NCI-H345 treated with DMSO at 0.1 percent for 48 hours (cell line): ENCODE data around the gene CHST8.

ENCODE experiments used
- DNase-seq: peaks from one replicate; lab custom pipeline; 2025; ENCODE audit not compliant: unreplicated experiment; lab: John Stamatoyannopoulos, UW

Gene CHST8

GRCh38 chr19:33673258-33673875, 51.6 kb downstream of the CHST8 start:
- DNase-seq = no peak

GRCh38 chr19:33673996-33674625, 52.4 kb downstream of the CHST8 start:
- no peak for DNase-seq

DNA sequence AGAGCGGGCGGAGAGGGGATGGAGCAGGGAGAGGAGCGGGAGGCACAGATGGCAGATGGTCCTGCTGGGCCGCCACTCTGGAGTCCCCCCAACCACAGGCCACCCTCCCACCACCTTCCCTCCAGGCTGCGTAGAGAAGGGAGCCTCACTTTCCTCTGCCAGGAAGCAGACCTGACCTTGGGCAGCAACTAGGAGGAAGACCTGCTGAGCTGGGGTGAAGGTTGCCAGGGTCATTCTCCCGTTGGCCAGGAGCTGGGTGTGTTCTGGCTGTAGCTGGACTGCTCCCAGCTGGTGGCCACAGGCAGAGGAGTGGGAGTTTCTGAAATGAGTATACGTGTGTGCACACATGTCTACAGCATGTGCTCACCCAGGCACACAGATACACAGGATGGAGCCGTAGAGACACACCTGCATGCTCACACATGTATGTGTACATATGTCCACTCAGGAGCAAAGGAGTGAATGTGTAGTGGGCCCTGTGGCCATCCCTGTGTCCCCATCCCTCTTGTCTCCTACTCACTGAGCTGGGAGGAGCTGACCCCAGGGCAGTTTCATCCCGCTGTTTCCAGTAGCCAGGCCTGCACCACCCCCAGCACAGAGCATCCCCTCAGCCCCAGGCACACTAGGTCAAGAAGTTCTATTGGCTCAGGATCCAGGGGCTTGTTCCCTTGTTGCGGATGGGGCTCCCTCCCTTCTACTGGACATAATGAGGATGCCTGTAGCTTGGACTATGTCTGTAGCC, 53.0 kb downstream of the CHST8 start:
- DNase-seq = no peak

GRCh38 chr19:33675501-33676124, 53.9 kb downstream of the CHST8 start:
- no peak for DNase-seq

DNA sequence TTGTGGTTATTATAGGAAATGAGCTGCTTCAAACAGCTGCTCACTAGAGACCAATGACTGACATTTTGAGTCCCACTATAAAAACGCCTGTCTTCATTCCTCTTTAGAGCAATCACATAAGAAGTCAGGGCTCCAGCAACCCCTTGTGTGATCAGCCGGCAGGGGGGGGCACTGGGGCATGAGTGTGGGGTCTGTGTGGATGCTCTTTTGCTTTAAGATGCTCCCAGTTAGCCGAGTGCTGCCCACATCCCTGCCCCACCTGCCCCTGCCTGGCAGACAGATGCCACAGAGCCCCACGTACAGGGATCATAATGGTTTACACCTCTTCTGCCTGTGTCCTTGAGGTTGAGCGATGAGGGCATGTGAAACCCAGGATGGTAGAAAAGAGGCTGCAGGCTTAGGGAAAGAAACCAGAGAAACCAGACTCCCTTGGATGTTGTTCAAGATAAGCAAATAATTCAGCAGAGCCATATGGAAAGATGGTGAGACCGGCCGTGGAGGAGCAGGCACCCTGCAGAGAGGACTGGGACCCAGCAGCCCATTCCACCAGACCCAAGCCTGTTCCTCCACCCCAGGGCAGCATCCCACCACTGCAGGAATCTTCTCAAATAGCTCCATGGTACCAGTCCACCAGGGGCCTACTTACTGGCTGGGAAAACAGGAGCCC, 55.4 kb downstream of the CHST8 start:
- DNase-seq = no peak

DNA sequence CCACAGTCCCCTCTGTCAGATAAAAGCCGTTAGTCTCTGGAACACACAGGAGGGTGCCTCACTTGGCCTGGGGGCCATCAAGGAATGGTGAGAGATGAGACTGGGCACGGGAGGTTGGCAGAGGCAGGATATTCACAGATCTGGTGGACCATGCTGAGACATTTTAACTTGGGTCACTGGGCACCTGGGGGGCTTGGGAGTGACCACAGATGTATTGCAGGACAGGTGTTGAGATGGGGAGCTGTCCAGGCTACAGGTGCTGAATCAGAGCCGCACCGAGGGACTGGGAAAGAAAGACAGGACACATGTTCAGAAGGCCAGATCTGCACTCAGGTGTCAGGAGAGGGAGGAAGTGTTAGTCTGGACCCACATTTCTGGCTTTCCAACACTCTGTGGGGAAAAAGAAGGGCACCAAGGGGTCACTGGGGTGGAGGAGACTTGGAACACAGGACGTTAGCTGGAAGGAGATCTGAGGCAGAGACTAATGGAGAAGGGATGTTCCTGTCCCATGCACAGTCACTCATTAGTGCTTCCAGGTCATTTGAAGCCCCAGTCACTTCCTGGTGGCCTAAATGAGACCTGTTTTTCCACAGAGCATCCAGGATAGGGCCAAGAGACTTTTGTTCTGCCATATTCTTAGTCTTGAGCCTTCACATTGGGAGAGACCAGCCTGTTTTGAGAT, 56.1 kb downstream of the CHST8 start:
- no peak for DNase-seq

DNA sequence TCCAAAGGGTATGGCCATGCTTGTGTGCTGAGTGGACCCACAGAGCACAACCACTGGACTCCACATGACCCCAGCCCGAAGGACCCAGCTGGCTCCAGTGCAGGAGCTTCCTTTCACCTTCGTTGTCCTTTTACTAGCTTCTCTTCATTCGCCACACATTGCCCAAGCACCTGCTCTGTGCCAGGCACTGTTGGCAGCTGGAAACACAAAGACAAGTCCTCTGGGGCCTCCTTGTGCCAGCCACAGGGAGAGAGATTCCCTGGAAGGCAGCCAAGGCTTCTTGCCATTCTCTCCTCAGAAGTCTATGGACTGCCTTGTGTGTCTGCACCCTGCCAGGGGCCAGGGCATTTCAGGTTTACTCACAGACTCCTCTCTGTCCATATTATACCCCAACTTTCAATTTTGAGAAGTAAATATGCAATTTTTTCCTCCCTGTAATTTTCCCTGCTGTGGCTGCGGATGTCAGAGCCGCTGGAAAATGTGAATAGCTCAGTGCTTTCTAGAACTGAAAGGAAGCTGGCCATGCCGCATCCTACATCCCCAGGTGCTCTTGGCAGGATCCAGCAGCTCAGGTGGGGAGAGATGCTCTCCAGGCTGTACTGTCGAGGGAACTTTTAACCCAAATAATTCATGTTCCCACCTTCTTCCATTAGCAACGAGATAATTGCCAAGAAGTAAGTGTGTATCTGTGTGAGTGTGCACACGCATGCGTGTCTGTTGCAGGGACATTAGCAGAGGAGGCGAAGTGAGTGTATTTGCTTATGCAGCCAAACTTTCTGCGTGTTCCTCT, 57.2 kb downstream of the CHST8 start:
- peak; percentile 96 for DNase-seq

- no peak for DNase-seq
Observed at GRCh38 chr19:33679696-33680095, 57.9 kb downstream of the CHST8 start.

- DNase-seq = no peak
Observed at GRCh38 chr19:33681081-33681680, 59.4 kb downstream of the CHST8 start.

DNA sequence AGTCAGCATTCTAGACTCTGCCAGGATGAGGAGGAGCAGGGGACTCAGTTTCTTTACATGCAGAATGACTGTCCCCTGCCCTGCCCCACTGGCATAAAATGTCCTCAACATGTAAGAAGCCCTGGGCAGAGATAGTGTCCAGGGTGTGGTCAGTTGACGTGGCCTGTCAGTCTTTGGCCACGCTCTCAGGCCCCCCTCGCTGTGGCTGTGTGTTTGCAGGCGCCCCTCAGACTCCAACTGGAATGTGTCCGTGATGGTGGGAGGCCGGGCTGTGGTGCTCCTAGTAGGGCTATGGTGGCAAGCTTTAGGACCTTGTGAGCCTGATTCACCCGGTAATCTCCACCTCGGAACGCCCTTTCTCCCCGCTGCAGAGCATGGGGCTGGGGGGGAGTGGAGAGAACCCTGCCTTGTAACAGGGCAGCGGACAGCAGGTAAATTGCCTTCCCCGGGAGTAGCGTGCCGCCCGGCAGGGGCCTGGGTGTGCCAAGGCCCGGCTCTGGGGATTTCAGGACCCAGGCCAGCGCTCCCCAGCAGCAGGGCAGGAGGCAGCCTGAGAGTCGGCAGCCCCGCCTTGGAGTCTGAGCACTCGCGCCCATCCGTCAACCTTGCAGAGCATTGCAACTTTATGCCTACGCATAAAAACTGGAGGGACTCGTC, 62.3 kb downstream of the CHST8 start:
- DNase-seq = no peak

DNA sequence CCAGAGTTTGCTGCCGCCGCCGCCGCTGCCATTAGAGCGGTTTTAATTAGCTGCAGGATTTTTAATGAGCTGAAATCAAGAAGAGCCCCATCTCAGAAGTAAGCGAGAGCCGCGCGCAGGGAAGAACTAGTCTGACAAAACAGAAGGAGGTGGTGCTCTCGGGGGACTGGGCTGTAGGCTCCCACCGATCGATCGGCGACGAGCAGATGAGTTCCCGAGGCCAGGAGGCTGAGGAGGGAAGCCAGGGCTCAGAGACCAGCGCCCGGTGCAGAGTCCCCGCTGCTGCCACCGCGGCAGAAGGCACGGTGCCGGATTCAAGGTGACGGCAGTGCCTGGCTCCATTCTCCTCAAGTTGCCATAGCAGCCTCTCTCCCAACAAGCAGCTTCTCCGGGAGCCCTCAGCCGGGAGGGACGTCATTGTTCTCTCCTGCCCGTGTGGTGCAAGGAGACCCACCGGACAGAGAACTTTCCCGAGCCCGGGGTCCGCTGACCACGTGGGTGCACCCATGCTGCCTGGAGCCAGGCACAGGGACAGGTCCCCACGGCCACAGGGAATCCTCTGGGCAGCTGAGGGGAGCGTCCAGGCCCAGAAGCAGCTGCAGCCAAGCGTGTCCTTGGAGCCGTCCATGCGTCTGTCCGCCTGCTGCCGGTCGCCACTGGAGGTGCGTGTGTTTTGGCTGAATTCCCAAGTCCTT, 62.9 kb downstream of the CHST8 start:
- DNase-seq = peak; percentile 23

DNA sequence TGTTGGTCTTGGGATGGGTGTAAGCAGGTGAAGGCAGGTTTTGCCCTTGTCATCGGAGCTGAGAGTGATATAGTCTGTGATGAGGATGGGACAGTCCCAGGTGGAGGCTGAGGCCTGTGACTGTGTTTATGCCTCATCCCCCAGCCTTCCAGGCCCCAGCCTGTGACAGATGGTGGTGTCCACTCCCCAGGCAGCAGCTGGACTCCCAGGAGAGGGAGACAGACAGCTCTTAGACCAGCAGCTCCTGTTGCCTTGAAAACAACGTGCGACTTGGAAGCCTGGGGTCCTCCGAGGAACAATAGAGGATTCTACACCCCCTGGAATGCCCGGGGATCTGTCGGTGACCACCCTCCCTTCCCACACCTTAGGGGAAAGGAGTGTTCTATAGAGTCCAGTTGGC, 63.8 kb downstream of the CHST8 start:
- no peak for DNase-seq

DNA sequence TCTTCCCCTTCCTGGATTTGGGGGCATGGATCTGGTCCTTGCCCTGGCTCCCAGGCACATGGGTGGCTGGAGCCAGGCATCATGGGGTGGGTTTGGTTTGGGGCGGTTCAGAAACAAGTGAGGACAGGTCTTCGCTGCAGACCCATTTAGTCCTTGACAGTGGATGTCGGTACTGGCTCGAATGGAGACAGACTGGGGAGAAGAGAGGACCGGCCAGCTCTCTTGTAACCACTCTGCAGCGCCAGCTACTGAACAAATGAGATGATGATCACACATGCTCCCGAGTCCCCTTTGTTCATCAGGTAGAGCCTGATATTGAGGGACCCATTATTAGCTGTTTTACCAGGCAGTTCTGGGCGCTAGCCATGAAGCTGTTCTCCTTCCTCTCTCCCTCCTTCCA, 64.5 kb downstream of the CHST8 start:
- DNase-seq = no peak

DNA sequence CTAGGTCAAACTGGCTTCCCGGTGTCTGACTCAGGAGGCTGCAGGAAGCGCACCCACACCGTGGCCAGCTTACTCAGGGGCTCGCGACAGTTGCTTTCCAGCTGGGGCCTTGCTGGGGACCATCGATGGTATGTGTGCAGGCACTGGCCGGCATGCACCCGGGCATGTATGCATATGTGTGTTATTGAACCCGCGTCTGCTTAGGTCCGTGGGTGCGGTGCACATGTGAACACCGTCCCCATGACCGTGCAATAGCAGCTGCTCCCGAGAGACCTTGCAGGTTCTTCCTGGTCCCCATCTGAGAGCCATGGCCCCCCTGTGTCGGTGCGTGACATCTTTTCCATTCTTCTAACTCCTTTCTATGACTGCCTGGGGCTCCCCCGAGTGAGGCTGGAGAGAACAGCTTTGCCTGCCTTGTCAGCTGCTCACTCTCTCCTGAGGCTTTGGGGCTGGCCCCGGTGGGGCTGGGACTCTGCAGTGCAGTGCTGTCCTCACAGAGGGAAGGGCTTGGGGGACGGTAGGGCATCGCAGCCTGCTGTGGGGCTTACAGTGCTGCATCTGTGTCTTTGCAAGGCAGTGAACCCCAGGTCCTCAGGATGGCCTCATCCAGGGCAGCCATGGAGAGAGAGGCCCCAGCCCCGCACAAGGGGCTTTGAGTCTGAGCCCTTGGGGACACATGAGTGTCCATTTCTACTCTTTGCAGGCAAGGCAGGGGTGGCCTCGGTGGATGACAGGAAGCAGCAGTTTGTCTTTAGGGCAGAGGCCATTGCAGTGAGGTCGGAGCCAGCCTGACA, 65.1 kb downstream of the CHST8 start:
- no peak for DNase-seq

- DNase-seq = no peak
Observed at GRCh38 chr19:33687481-33688170, 65.9 kb downstream of the CHST8 start.

- DNase-seq = no peak
Observed at GRCh38 chr19:33688171-33688992, 66.6 kb downstream of the CHST8 start.
